GM21737 (cell line): Measurements from ENCODE around the gene AP2A2.

ENCODE experiments used
- ATAC-seq: cut with Tn5 transposase; IDR thresholded peaks from one replicate; pipeline ENCODE4 v1.9.1; 2021; ENCODE audit warnings: mild to moderate bottlenecking, moderate library complexity; ENCODE audit not compliant: unreplicated experiment

The AP2A2 gene

GRCh38 chr11:1038921-1039320, 113.3 kb downstream of the AP2A2 start:
- no peak for ATAC-seq

- no peak for ATAC-seq
Observed at GRCh38 chr11:1039481-1040427, 114.1 kb downstream of the AP2A2 start.

GRCh38 chr11:1040428-1041148, 114.9 kb downstream of the AP2A2 start:
- no peak for ATAC-seq

- ATAC-seq: no peak
Observed at GRCh38 chr11:1041149-1041467, 115.4 kb downstream of the AP2A2 start.

- no peak for ATAC-seq
Observed at GRCh38 chr11:1041471-1041870, 115.8 kb downstream of the AP2A2 start.

GRCh38 chr11:1041936-1042608, 116.4 kb downstream of the AP2A2 start:
- no peak for ATAC-seq

GRCh38 chr11:1042626-1043562, 117.2 kb downstream of the AP2A2 start:
- ATAC-seq: no peak

- ATAC-seq: no peak
Observed at GRCh38 chr11:1043563-1044096, 118.0 kb downstream of the AP2A2 start.

GRCh38 chr11:1044160-1044559, 118.5 kb downstream of the AP2A2 start:
- ATAC-seq: no peak

GRCh38 chr11:1047595-1048156, 122.0 kb downstream of the AP2A2 start:
- no peak for ATAC-seq

GRCh38 chr11:1048375-1049070, 122.9 kb downstream of the AP2A2 start:
- no peak for ATAC-seq

GRCh38 chr11:1049071-1049405, 123.4 kb downstream of the AP2A2 start:
- no peak for ATAC-seq

GRCh38 chr11:1049431-1049891, 123.8 kb downstream of the AP2A2 start:
- no peak for ATAC-seq

- no peak for ATAC-seq
Observed at GRCh38 chr11:1049911-1050580, 124.4 kb downstream of the AP2A2 start.

GRCh38 chr11:1050581-1051355, 125.1 kb downstream of the AP2A2 start:
- no peak for ATAC-seq

- no peak for ATAC-seq
Observed at GRCh38 chr11:1051356-1052132, 125.9 kb downstream of the AP2A2 start.
